ELF-1 (cell line): ENCODE data around the gene KDM6A.
"Not testable (repeated sequence)": the region's sequence is repeated elsewhere in the genome, so short reads cannot be mapped to it uniquely, and the experiment has no call there.

Source experiments
- DNase-seq: peaks from one replicate; pipeline ENCODE4 v3.0.0-alpha.2; 2016; ENCODE audit warnings: low read depth, low spot score

KDM6A gene

DNA sequence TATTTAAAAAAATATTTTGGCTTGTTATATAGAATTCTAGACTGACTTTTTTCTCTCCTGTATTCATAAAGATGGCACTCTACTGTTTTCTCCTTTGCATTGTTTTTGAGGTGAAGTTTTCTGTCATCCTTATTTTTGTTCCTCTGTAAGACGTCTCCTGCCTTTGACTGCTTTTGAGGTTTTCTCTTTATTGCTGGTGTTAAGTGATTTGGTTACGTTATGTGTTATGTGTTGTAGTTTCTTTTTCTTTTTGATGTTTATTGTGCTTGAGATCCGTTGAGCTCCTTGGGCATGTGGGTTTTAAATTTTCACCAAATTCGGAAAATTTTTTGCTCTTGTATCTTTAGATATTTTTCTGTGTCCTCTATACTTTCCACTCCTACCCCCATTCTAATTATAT, 50.0 kb downstream of the KDM6A start:
- no peak for DNase-seq

DNA sequence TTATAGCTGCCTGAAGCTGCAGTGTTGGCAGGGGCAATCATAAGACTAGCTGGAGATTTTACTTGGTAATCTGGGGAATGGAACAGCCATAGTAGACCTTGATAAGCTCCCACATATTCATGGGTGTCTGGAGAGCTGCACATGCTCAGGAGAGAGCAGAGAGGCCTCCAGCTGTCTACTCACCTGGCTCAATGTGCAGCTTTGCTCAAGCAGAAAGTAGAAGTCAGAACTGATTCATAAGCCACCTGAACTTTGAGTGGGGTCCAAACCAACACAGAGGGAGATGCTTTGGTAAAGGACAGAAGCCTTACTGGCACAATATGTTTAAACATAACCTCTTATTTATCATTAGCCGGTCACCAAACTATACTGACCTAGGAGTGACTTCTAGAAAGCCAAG, 54.4 kb downstream of the KDM6A start:
- DNase-seq = no peak

GRCh38 chrX:44931441-44931973, 58.5 kb downstream of the KDM6A start:
- no peak for DNase-seq

DNA sequence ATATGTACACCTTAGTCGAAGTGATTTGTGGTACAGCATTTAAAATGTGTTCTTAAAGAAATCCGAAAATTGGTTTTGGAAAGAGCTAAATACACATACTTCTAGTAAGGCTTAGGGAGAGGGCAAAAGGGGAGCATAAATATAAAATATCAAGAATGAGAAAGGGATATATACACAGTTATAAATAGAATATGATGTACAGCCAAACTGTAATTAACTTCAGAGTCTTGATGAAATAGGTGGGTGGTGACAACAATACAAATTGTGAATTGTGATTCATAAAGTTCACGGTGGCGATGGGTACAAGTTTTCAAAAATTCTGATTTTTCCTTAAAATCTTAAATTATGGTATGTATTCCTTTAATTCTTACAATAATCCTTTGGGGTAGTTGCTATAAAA, 62.2 kb downstream of the KDM6A start:
- no peak for DNase-seq

- DNase-seq = peak; percentile 13
Measured at GRCh38 chrX:44935640-44936039, 62.7 kb downstream of the KDM6A start.

- DNase-seq = no peak
Measured at GRCh38 chrX:44937606-44938005, 64.6 kb downstream of the KDM6A start.

GRCh38 chrX:44938111-44938510, 65.1 kb downstream of the KDM6A start:
- no peak for DNase-seq

DNA sequence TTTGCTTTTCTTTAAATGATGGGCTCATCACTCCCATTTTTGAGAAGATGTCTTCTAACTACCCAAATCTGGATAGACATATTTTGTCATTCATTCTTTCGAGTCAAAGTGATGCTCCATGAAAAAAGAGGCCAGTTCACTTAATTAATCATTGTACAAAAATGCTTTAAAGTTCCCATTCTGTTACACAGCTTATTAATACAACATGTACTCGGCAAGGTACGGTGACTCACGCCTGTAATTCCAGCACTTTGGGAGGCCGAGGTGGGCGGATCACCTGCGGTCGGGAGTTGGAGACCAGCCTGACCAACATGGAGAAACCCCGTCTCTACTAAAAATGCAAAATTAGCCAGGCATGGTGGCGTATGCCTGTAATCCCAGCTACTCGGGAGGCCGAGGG, 67.6 kb downstream of the KDM6A start:
- not testable (repeated sequence) for DNase-seq

DNA sequence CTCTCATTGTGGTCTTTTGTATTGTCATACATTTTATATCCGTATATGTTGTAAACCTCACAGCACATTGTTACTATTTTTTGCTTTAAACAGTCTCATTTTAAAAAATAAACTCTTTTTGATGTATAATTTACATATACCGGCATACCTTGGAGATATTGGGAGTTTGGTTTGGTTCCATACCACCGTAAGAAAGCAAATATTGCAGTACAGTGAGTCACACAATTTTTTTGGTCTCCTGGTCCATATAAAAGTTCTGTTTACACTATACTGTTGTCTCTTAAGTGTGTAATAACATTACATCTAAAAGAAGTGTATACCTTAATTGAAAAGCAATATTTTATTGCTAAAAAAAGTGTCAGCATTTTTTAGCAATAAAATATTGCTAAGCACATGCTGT, 70.0 kb downstream of the KDM6A start:
- DNase-seq = no peak

- no peak for DNase-seq
Measured at GRCh38 chrX:44944894-44945293, 71.9 kb downstream of the KDM6A start.

GRCh38 chrX:44945736-44946135, 72.7 kb downstream of the KDM6A start:
- DNase-seq = no peak

- DNase-seq = no peak
Measured at GRCh38 chrX:44946771-44947170, 73.8 kb downstream of the KDM6A start.

DNA sequence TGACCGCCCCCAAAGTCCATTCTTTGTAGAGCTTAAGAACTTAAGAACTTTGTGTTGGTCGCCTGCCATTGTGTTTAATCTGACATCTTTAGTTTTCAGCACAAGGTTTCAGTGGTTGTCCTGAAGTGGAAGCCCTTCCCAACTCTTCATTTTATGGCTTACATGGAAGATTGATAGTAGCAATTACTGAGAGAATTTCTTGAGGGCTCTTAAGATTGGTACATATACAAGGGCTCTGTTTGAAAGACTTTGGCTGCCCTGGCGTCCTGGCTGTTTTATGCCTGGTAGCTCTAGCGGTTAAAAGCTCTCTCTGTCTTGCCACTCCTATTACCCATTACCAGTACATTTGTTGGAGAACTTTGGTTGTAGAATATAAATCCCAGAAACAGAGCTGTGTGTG, 75.0 kb downstream of the KDM6A start:
- peak; percentile 18 for DNase-seq

DNA sequence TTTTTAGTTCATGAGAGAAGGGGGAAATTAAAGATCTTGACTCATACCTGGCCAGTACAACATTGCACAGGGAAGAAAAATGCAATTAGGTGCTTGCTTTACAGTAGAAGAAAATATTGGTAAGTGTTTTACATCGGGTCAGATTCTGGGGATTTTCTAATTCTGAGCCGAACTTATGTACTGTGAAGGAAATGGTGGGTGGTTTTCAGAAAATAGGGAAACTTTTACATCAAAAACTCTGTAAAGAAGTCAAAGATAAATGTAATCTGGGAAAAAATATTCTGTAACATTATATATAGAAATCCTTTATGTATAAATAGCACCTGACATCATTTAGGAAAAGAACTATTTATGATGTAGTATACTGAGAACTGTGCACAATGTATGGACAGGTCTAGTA, 75.4 kb downstream of the KDM6A start:
- DNase-seq = no peak

DNA sequence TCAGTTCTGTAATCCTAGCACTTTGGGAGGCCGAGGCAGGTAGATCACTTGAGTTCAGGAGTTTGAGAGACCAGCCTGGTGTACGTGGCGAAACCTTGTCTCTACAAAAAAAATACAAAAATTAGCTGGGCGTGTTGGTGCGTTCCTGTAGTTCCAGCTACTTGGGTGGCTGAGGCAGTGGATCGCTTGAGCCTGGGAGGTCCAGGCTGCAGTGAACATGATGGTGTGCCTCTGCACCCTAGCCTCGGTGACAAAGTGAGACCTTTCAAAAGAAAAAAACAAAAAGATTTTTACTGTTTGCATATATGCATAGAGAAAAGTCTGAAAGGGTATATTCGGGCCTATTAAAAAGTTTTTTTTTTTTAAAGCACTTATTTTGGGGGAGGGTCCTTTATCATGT, 76.1 kb downstream of the KDM6A start:
- DNase-seq = peak; percentile 39

DNA sequence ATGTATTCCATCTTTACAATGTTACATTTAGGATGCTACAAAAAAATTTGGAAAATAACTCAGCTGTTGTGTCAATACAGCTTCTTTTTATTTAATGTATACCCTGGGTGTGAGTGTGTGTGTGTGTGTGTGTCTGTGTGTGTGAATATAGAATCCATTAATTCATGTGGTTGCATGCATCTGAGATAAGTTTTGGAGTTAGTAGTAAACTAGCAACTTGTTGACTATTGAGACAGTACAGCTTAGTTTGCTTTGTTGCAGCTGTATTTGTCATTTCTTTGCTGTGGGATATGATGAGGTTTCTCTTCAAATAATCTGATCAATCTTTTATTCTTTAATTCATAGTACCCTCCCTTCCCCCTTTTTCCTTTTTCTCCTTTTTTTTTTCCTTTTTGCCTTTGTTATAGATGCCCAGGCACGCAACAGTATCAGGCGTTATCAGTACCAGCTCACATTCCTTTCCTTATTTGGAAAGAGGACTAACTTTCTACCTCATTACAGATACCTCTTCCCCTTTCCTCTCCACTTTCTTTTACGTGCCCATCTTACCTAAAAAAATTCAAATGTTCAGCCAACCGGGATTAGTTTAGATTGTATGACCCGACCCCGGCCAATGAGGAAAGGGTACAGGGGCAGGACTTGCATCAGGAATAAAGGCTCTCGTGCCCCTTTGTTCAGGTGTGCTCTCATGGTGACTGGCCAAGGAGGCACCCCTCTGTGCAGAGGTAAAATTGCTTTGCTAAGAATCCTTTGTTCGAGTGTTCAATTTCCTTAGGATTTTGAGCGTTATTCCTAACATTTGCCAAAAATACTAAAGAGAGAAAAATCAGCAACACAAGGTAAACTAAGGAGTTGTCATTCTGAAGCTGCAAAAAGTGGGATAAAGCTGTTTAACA, 77.7 kb downstream of the KDM6A start:
- DNase-seq = peak; percentile 83

- peak; percentile 28 for DNase-seq
Measured at GRCh38 chrX:44951572-44952067, 78.6 kb downstream of the KDM6A start.

DNA sequence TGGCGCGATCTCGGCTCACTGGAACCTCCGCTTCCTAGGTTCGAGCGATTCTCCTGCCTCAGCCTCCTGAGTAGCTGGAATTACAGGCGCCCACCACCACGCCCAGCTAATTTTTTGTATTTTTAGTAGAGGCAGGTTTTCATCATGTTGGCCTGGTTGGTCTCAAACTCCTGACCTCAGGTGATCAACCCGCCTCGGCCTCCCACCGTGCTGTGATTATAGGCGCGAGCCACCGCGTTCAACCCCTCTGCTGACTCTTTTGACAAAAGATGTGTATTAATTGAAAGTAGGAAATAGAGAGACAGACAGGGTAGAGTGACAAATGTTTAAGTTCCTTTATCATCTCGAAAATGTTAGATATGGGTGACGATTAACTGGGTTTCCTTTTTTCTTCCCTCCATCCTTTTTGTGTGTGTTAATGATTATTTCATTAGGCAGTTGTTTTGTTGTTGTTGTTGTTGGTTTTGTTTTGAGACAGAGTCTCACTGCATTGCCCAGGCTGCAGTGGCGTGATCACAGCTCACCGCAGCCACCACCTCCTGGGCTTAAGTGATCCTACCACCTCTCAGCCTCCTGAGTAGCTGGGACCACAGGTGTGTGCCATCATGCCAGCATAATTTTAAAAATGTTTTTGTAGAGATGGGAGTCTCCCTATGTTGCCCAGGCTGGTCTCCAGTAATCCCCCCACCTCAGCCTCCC, 79.5 kb downstream of the KDM6A start:
- DNase-seq = peak; percentile 32

- peak; percentile 48 for DNase-seq
Measured at GRCh38 chrX:44953734-44954502, 80.9 kb downstream of the KDM6A start.

DNA sequence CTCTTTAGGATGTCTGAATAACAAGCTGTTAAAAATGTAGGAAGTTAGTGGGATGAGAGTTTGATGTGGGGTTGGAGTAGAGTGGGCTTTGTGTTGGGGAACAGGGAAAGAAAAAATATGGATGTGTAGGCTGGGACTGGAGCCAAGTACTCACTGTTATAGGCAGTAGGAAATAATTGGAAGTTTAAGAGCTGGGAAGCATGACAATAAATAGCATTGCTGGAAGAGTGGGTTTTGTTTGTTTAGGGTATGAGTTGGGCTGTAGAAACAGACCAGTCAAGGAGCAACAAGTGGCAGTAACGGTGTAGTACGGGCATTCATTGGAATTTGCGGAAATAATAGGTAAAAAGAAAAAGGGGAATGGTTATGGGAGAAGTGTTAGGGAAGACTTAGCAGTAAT, 81.6 kb downstream of the KDM6A start:
- DNase-seq = no peak

DNA sequence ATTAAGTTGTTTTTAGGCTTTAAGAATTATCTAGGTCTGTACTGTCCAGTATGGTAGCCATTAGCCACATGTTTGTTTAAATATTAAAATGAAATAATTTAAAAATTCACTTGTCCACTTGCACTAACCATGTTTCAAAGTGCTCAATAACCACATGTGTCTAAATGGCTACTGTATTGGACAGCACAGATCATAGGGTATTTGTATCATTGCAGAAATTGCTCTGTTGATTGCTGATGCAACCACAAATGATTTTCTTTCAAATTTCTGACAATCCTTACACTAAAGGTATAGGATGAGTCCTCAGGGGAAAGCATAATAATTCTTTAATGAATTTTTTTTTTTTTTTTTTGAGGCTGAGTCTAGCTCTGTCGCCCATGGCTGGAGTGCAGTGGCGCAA, 84.9 kb downstream of the KDM6A start:
- no peak for DNase-seq

GRCh38 chrX:44958480-44958879, 85.5 kb downstream of the KDM6A start:
- no peak for DNase-seq
